Measurements from ENCODE around the gene FAM120C.

DNA sequence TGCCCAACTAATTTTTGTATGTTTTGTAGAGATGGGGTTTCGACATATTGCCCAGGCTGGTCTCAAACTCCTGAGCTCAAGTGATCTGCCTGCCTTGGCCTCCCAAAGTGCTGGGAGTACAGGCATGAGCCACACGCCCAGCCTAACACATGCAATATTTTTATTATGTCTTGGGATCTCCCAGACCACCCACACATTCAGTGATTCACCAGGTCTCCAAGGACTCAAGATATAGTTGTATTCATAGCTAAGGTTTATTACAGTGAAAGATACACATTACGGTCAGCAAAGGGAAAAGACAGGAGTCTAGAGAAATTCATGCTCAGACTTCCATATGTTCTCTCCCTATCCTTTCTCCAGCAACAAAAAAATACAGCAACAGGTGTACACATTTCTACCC is 25.5 kb upstream of the FAM120C start:
- TF ChIP-seq, protein P1, sequence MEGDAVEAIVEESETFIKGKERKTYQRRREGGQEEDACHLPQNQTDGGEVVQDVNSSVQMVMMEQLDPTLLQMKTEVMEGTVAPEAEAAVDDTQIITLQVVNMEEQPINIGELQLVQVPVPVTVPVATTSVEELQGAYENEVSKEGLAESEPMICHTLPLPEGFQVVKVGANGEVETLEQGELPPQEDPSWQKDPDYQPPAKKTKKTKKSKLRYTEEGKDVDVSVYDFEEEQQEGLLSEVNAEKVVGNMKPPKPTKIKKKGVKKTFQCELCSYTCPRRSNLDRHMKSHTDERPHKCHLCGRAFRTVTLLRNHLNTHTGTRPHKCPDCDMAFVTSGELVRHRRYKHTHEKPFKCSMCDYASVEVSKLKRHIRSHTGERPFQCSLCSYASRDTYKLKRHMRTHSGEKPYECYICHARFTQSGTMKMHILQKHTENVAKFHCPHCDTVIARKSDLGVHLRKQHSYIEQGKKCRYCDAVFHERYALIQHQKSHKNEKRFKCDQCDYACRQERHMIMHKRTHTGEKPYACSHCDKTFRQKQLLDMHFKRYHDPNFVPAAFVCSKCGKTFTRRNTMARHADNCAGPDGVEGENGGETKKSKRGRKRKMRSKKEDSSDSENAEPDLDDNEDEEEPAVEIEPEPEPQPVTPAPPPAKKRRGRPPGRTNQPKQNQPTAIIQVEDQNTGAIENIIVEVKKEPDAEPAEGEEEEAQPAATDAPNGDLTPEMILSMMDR (IDR thresholded peaks at IDR 0.05) = no peak
- no peak for TF ChIP-seq POLR2A (IDR thresholded peaks at IDR 0.05)

Data from thyroid gland (tissue), 4 donors.